GM04503 (cell line): ENCODE measurements around the gene MC1R.
"Not testable (repeated sequence)": the region's sequence is repeated elsewhere in the genome, so short reads cannot be mapped to it uniquely, and the experiment has no call there.

Experiments used
- DNase-seq: peaks from one replicate; pipeline ENCODE4 v3.0.0-alpha.2; 2012; ENCODE audit warnings: low read depth

MC1R gene

DNA sequence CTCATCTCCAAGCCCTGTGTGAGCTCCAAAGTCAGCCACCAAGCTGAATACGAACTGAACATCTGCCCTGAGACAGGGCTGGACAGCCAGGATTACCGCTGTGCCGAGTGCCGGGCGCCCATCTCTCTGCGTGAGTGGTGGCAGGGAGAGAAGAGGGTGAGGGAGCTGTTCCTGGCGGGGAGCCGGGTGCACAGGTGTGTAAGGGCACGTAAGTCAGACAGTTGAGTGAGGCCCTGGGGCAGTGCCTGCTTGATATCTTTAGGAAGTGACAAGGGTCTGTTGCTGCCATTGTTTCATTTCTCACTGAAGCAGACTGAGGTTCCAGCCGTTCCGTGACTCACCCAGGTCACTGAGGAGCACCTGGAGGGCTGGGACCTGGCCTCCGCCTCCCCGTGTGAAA is 42.3 kb downstream of the MC1R start:
- DNase-seq = no peak

DNA sequence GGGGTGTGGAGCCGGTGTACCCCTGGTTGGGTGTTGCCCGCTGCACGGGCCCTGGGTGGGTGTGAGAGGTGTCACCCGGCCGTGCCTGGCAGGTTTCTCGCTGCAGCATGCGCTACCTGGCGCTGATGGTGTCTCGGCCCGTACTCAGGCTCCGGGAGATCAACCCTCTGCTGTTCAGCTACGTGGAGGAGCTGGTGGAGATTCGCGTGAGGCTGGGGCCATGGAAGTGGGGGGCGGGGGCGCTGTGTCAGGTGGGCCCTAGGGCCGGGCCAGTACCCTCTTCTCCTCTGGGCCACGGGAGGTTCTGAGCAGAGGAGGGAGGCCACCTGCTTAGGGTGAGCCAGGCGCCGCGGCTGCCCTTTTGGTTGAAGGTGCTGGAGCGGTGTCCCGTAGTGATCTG is 43.3 kb downstream of the MC1R start:
- DNase-seq = no peak

DNA sequence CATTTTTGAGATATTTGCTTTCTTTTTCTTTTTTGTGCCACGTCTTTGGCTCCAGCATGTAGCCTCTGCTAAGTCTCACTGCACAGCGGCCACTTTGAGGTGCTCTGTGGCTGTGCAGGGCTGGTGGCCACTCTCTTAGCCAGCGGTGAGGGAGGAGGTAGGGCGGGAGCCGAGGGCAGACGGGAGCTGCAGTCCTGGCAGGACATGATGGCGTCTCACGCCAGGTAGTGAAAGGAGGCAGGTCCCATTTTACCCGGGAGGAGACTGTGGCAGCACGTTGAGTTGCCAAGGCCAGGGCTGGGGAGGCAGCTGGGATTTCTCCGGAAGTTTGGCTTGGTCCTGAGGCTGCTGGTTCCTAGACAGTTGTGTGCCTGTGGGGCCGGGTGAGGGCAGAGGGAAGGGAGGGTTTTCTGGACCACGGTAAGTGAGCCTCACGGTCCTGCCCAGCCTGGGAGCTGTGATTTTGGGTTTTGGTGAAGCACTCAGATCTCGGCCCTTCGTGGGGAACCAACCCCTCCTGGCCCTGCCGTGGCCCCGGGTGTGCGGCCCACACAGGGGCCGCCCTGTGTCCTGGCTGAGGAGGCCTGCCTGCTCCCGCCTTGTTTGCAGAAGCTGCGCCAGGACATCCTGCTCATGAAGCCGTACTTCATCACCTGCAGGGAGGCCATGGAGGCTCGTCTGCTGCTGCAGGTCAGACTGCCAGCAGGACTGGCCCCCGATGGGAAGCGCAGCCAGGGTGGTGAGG is 44.3 kb downstream of the MC1R start:
- no peak for DNase-seq

DNA sequence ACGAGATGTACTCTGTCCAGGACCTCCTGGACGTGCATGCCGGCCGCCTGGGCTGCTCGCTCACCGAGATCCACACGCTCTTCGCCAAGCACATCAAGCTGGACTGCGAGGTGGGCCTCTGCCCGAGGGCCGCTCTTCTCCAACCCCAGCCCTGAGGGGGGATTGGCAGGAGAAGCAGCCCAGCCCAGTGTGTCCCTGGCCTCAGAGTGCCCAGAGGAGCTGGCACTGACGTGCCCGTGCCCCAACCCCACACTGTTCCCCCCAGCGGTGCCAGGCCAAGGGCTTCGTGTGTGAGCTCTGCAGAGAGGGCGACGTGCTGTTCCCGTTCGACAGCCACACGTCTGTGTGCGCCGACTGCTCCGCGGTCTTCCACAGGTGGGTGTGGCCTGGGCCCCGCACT is 45.5 kb downstream of the MC1R start:
- DNase-seq = no peak

DNA sequence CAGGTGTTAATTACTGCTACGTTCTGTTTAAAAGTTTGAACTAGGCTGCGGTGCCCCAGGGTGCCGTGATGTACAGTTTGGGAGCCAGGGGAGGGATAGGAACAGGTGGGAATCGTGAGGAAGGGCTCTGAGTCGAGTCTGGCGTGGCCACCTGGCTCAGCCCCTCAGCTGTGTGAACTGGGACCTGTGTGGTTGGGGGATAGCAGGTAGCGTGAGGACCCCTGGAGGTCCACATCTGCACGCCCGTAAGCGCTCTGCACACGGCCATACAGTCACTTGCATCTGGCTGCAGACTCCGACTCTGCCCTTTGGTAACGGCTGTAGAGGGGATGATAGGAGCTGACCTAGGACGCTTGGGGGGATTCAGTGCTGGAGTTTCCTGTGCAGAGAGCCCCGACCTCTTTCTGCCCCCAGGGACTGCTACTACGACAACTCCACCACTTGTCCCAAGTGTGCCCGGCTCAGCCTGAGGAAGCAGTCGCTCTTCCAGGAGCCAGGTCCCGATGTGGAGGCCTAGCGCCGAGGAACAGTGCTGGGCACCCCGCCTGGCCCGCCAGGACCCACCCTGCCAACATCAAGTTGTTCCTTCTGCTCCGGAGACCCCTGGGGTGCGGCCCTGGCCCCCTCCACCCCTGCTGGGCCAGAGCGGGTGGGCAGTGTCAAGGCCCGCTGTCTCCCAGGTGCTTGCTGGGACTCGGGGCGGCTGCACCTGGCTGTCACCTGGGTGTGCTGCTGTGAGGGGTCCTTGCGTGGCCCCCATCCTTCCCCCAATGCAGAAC is 47.0 kb downstream of the MC1R start:
- DNase-seq = no peak

DNA sequence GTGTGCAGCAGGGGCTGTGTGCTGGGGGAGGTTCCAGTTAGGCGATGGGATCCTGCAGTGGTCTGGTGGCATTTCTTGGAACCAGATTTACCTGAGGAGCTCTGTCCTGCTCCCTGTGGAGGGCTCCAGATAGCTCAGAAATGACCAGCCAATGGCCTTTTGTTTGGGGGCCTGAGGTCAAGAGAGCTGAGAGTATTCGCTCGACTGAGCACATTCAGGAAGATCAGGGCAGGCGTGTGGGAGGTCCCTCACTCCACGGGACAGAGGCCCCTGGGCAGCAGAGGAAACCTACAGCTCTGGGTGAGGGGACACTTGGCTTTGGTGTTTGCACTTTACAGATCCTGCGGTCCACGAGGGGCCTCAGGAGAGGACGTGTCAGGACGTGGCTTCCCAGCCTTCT is 48.1 kb downstream of the MC1R start:
- DNase-seq = no peak

DNA sequence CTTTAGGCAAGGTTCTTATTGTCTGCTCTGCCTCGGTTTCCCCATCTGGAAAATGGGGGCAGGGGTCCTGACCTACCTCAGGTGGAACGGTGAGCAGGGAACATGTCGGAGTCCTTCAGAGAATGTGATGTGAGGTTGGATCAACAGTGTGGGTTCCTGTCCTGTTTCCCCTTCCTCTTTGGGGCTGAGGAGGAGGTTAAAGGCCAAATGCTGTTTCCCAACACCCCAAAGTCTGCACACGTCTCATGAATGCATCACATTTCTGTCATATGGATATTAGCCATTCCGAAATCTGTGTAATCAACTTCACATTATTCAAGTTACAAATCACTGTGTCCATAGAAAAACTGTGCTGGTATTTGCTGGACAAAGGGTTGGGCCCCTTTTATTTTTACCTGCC is 48.8 kb downstream of the MC1R start:
- not testable (repeated sequence) for DNase-seq

DNA sequence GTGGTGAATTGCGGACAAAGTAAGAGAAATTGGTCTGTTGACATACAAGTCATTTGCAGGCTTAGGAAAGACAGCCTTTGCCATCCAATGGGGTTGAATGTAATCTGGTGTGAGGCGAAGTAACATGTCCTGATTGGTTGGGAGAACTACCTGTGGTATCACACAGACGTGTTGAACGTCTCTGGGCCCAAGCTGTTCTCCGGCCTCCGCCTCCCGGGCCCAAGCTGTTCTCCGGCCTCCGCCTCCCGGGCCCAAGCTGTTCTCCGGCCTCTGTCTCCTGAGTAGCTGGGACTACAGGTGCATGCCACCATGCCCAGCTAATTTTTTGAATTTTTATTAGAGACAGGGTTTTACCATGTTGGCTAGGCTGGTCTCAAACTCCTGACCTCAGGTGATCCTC is 49.4 kb downstream of the MC1R start:
- DNase-seq = not testable (repeated sequence)

DNA sequence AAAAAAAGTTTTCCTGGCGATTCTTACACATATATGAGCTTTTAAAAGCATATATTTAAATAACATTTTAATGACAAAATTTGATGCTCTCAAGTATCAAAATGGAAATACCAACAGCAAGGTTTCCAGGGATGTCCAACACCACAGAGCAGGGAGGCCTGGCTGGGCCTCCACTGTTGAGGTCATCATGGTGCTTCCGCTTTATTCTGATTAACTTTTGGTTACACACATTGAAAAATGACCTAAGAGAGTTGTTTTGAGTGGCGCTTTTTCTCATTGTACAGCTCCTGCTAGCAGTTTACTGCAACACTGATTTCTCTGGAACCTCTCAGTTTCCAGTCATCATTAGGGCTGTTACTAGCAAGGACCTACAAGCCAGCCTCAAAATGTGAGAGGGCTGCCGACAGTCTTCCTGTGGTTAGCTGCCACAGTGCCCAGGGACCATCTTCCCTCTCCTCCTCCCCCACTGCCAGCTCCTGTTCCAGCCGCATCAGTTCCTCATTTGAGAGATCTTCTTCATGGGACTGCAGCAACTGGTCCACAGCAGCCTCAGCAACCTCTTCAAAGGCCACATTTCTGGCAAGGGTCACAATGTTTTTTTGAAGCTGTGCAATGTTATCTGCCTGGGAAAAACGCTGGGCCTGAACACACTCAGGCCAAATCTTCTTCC is 51.2 kb downstream of the MC1R start:
- no peak for DNase-seq
